HepG2 (cell line): Measurements from ENCODE around the gene SH3D19. TPM values are rescaled to one million over a fixed set of nuclear protein-coding genes. Genes with fewer than 3 reads are reported as not detected.
A peak's percentile ranks its signal among the peaks of the same experiment; 100 is the strongest.

Experiments
- ATAC-seq: fragments of 200-7000 bp; cut with Tn5 transposase; 3 replicates; pipeline ENCODE4 v1.9.1; 2020; ENCODE audit warnings: mild to moderate bottlenecking, moderate library complexity
- BruUV-seq: library from RNA; stranded (reverse); fragments of 400-500 nt; replicated peaks from 2 replicates; lab custom pipeline; 2021; lab: Mats Ljungman, UMichigan
- CTCF ChIA-PET: fragments of 300-600 bp; formaldehyde crosslinking; extraction: SDS; loops from one replicate; lab custom pipeline; 2021; ENCODE audit warnings: low total read pairs, inconsistent platforms, low intra/inter-chr PET ratio; lab: Yijun Ruan, JAX
- POLR2A ChIA-PET: fragments of 350-600 bp; sonication (Branson Sonifier 250); formaldehyde crosslinking; loops from one replicate; lab custom pipeline; 2020; ENCODE audit warnings: antibody characterized with exemption, inconsistent platforms; lab: Yijun Ruan, JAX
- DNase-seq: peaks from one replicate; pipeline ENCODE4 v3.0.0-alpha.2; 2015; ENCODE audit warnings: low spot score
- FAIRE-seq: peaks from 3 replicates; lab custom pipeline; 2011; peaks lifted over from hg19 to GRCh38; lab: Jason Lieb, UNC
- H2AFZ ChIP-seq: one replicate; pipeline ENCODE4 v1.6.1; 2011; ENCODE audit warnings: low read length, inconsistent platforms
- H3K27ac ChIP-seq: fragments of 300-600 bp; 3 replicates; pipeline ENCODE4 v1.8.0; 2011; ENCODE audit warnings: mixed run types, mild to moderate bottlenecking, mixed read lengths, low read length, inconsistent platforms; ENCODE audit not compliant: insufficient read depth; ENCODE audit errors: extremely low read length
- H3K27me3 ChIP-seq, 2 experiments: fragments of 200-600 bp in 1 of 2; 2 replicates in 1 of 2; 3 replicates in 1 of 2; pipeline versions ENCODE4 v1.6.0 to v1.8.0; 2011; ENCODE audit warnings: low read length in 2 of 2, mild to moderate bottlenecking in 2 of 2, moderate library complexity in 2 of 2, inconsistent platforms in 1 of 2; ENCODE audit not compliant: insufficient read depth in 2 of 2, control insufficient read depth in 1 of 2
- H3K36me3 ChIP-seq, 2 experiments: fragments of 200-600 bp in 1 of 2; replicated peaks in 1 of 2; 2 replicates in 1 of 2; 3 replicates in 1 of 2; pipeline versions ENCODE4 v1.5.1 to v1.8.0; 2011; ENCODE audit warnings: low read length in 2 of 2, inconsistent platforms in 1 of 2; ENCODE audit not compliant: insufficient read depth in 2 of 2, control insufficient read depth in 1 of 2
- H3K4me1 ChIP-seq: 2 replicates; pipeline ENCODE4 v1.5.1; 2012; ENCODE audit warnings: low read length, inconsistent platforms; ENCODE audit not compliant: insufficient read depth
- H3K4me2 ChIP-seq: 2 replicates; pipeline ENCODE4 v1.6.0; 2011; ENCODE audit warnings: low read depth, low read length, inconsistent platforms
- H3K4me3 ChIP-seq, 3 experiments: fragments of 200-600 bp in 1 of 3; sonication (generic), shearing (Covaris generic) in 1 of 3; replicated peaks in 1 of 3; 2 replicates each; pipeline ENCODE4 v1.5.1; 2011 to 2016; ENCODE audit warnings: low read length in 3 of 3, inconsistent platforms in 2 of 3, low read depth in 2 of 3, mild to moderate bottlenecking in 2 of 3, control low read depth in 1 of 3, mixed read lengths in 1 of 3; ENCODE audit not compliant: insufficient read depth in 1 of 3
- H3K79me2 ChIP-seq: one replicate; pipeline ENCODE4 v1.6.1; 2011; ENCODE audit warnings: low read length, inconsistent platforms; ENCODE audit not compliant: insufficient read depth
- H3K9ac ChIP-seq: 2 replicates; pipeline ENCODE4 v1.6.0; 2011; ENCODE audit warnings: mild to moderate bottlenecking, low read depth, low read length, inconsistent platforms; ENCODE audit not compliant: insufficient read depth
- H3K9me3 ChIP-seq: 2 replicates; pipeline ENCODE4 v1.5.1; 2012; ENCODE audit warnings: mild to moderate bottlenecking, low read length
- H4K20me1 ChIP-seq: 2 replicates; pipeline ENCODE4 v1.6.0; 2011; ENCODE audit warnings: inconsistent platforms, mild to moderate bottlenecking, low read length, moderate library complexity; ENCODE audit not compliant: insufficient read depth
- ELF1 ChIP-seq: sonication (generic); formaldehyde crosslinking; IDR thresholded peaks from 2 replicates; pipeline ENCODE4 v1.4.0; 2020; ENCODE audit warnings: missing genetic modification reagents
- GABPB1 ChIP-seq: IDR thresholded peaks from 2 replicates; pipeline ENCODE4 v1.6.1; 2016; ENCODE audit warnings: mild to moderate bottlenecking, missing genetic modification reagents, moderate library complexity, missing compliant biosample characterization
- IRF2 ChIP-seq: IDR thresholded peaks from 2 replicates; pipeline ENCODE4 v1.6.1; 2018; ENCODE audit warnings: missing genetic modification reagents, missing compliant biosample characterization
- KLF13 ChIP-seq: sonication (generic); formaldehyde crosslinking; IDR thresholded peaks from 2 replicates; pipeline ENCODE4 v1.4.0; 2020; ENCODE audit warnings: mild to moderate bottlenecking, missing genetic modification reagents
- KMT2B ChIP-seq: IDR thresholded peaks from 2 replicates; pipeline ENCODE4 v1.6.1; 2016; ENCODE audit warnings: missing genetic modification reagents, missing compliant biosample characterization
- MYC ChIP-seq: sonication (generic); formaldehyde crosslinking; IDR thresholded peaks from 2 replicates; pipeline ENCODE4 v1.9.0; 2021; ENCODE audit warnings: missing genetic modification reagents, borderline replicate concordance
- POLR2AphosphoS2 ChIP-seq: IDR thresholded peaks from 2 replicates; pipeline ENCODE4 v1.6.1; 2011; ENCODE audit warnings: low read depth, low read length, improper control_type of control experiment
- RCOR2 ChIP-seq: IDR thresholded peaks from 2 replicates; pipeline ENCODE4 v1.6.1; 2016; ENCODE audit warnings: missing biosample characterization, missing genetic modification reagents
- SOX5 ChIP-seq: IDR thresholded peaks from 2 replicates; pipeline ENCODE4 v1.6.1; 2016; ENCODE audit warnings: borderline replicate concordance
- ZNF235 ChIP-seq: sonication (generic); formaldehyde crosslinking; IDR thresholded peaks from 2 replicates; pipeline ENCODE4 v1.8.1; 2023; ENCODE audit warnings: mild to moderate bottlenecking, missing genetic modification reagents, borderline replicate concordance
- ZNF343 ChIP-seq: sonication (generic); formaldehyde crosslinking; IDR thresholded peaks from 2 replicates; pipeline ENCODE4 v1.4.0; 2020; ENCODE audit warnings: mild to moderate bottlenecking, missing genetic modification reagents
- ZNF552 ChIP-seq: sonication (generic); formaldehyde crosslinking; IDR thresholded peaks from 2 replicates; pipeline ENCODE4 v1.9.0; 2022; ENCODE audit warnings: missing genetic modification reagents, mild to moderate bottlenecking, borderline replicate concordance
- ZNF574 ChIP-seq: sonication (generic); formaldehyde crosslinking; IDR thresholded peaks from 2 replicates; pipeline ENCODE4 v1.4.0; 2020; ENCODE audit warnings: missing genetic modification reagents
- WGBS: methylation state at CpG from one replicate; pipeline ENCODE4 v1.1.6; 2017; ENCODE audit warnings: low lambda C conversion rate; 5-methylcytosine and 5-hydroxymethylcytosine counted together
- in situ Hi-C: cut with HindIII; loops from 2 replicates; pipeline ENCODE4 v1.10.0; 2017; ENCODE audit warnings: low pct_unique_long_range_greater_than_20kb; ENCODE audit not compliant: extremely low pct_ligation_motif_present
- intact Hi-C: fragments of 100-400 bp; cut with micrococcal nuclease; formaldehyde crosslinking; loops from one replicate; pipeline ENCODE4 v1.10.0; 2022; ENCODE audit not compliant: unreplicated experiment
- polyA plus RNA-seq, 8 experiments: library from polyadenylated mRNA; depleted of rRNA in 3 of 8; stranded (reverse) in 7 of 8; unstranded in 1 of 8; fragments of >200 nt; fragmentation: Illumina TruSeq in 4 of 8; extraction: Trizol in 4 of 8; gene quantifications; 2 replicates each; pipeline versions ENCODE4 v1.2.1 to v1.2.3, GENCODE V29; 2011 to 2016; ENCODE audit warnings: low read depth in 4 of 8, missing spikeins in 1 of 8, mixed read lengths in 1 of 8; ENCODE audit not compliant: insufficient read depth in 1 of 8
- total RNA-seq, 5 experiments: library from RNA; depleted of rRNA; stranded (reverse); fragments of >200 nt; fragmentation: Illumina TruSeq; extraction: Trizol; gene quantifications; 2 replicates each; pipeline ENCODE4 v1.2.3, GENCODE V29; 2016; ENCODE audit warnings: low read depth in 1 of 5
- TF ChIP-seq, protein P1 (sequence below): IDR thresholded peaks from 2 replicates; pipeline ENCODE4 v1.6.1; 2016; ENCODE audit warnings: missing biosample characterization, missing genetic modification reagents, low read depth

SH3D19 gene
- total and polyA plus RNA-seq, 2 of the 13 experiments (the other 11 are each of a cell fraction or from before 2014, with no cell fraction given) = 31.2 to 38.0 TPM

GRCh38 chr4:151355155-151355554, 29.8 kb upstream of the SH3D19 start:
- Histone ChIP-seq H3K79me2 (no peaks in the 10 kb centered on the region), H3K36me3 (no peaks in the 10 kb centered on the region), H3K4me3 (no peak overlapping the region), H4K20me1 (no peaks in the 10 kb centered on the region), H3K4me1 (no peaks in the 10 kb centered on the region; the same call in 1 of the 2 replicates), H3K4me2 (no peak overlapping the region), H2AFZ (no peak overlapping the region), H3K9me3 (no peaks in the 10 kb centered on the region), H3K27ac (no peak overlapping the region), H3K27me3 (no peaks in the 10 kb centered on the region), H3K9ac (no peak overlapping the region)
- in situ Hi-C loops = loop anchor here (25.0 kb wide), 1 partner anchor 243 kb away; no protein-coding TSS in a partner anchor
- no peak for DNase-seq
- TF ChIP-seq KLF13 (no peak), ZNF235 (no peak)
- ChIA-PET CTCF (no interaction called here), POLR2A (interaction anchor here (3.0 kb wide), 1 partner anchor 30 kb away, joined by 11 read pairs; the partner anchor contains the start of gene SH3D19)
- 59% methylated on average over 4 of the region's 4 CpGs for WGBS
- BruUV-seq = no TSS peak
- no peak for ATAC-seq
- intact Hi-C loops = no loop called here
- no peak for FAIRE-seq

GRCh38 chr4:151347490-151348235, 22.3 kb upstream of the SH3D19 start:
- no peak overlapping the region for H3K9ac ChIP-seq
- no TSS peak for BruUV-seq
- H3K4me1 ChIP-seq = 0 out of 2 replicates have a peak, but pooled peaks cover 12% of the 10 kb centered on the region
- DNase-seq = no peak
- no peaks in the 10 kb centered on the region for H3K79me2 ChIP-seq
- POLR2A ChIA-PET = interaction anchor here (1.4 kb wide), 1 partner anchor 23 kb away, joined by 4 read pairs; the partner anchor contains the start of gene SH3D19
- no peak overlapping the region for H3K27ac ChIP-seq
- H3K4me3 ChIP-seq = no peak overlapping the region
- FAIRE-seq = no peak
- intact Hi-C loops = no loop called here
- no peak for ATAC-seq
- 48% methylated on average over 9 of the region's 9 CpGs for WGBS
- H3K36me3 ChIP-seq = no peaks in the 10 kb centered on the region
- CTCF ChIA-PET = no interaction called here
- no peaks in the 10 kb centered on the region for H3K9me3 ChIP-seq
- H2AFZ ChIP-seq = peak overlapping the region; percentile 54
- H3K27me3 ChIP-seq = no peaks in the 10 kb centered on the region
- H4K20me1 ChIP-seq = no peaks in the 10 kb centered on the region
- in situ Hi-C loops = no loop called here
- H3K4me2 ChIP-seq = no peak overlapping the region
- no peak for TF ChIP-seq KMT2B (CRISPR knock-in tag)
- TF ChIP-seq IRF2 (CRISPR knock-in tag) = no peak
- TF ChIP-seq, protein P1, sequence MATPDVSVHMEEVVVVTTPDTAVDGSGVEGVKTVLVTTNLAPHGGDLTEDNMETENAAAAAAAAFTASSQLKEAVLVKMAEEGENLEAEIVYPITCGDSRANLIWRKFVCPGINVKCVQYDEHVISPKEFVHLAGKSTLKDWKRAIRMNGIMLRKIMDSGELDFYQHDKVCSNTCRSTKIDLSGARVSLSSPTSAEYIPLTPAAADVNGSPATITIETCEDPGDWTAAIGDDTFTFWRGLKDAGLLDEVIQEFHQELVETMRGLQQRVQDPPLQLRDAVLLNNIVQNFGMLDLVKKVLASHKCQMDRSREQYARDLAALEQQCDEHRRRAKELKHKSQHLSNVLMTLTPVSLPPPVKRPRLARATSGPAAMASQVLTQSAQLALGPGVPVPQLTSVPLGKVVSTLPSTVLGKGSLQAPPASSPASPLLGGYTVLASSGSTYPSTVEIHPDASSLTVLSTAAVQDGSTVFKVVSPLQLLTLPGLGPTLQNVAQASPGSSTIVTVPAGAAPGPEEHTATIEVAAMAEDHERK (CRISPR knock-in tag) = no peak
- no peak for TF ChIP-seq GABPB1 (CRISPR knock-in tag)
- TF ChIP-seq ZNF574 = no peak
- no peak for TF ChIP-seq ZNF552
- no peak for TF ChIP-seq ELF1 (CRISPR knock-in tag)
- TF ChIP-seq MYC (CRISPR knock-in tag) = no peak
- TF ChIP-seq POLR2AphosphoS2 = no peak
- no peak for TF ChIP-seq SOX5 (CRISPR knock-in tag)
- TF ChIP-seq ZNF343 = no peak
- no peak for TF ChIP-seq RCOR2 (CRISPR knock-in tag)
